Stimulated activated CD4-positive, alpha-beta T cell treated with anti-CD3 and anti-CD28 coated beads, Interleukin-1b, Interleukin-23, amount 100 ng/mL, for 4 hours (primary cell): Measurements from ENCODE around the gene ACOT7.

ENCODE experiments used
- DNase-seq, 2 donors: peaks; one replicate each; pipeline ENCODE4 v3.0.0-alpha.2; 2020; ENCODE audit warnings: low read depth in 2 of 2

The ACOT7 gene

DNA sequence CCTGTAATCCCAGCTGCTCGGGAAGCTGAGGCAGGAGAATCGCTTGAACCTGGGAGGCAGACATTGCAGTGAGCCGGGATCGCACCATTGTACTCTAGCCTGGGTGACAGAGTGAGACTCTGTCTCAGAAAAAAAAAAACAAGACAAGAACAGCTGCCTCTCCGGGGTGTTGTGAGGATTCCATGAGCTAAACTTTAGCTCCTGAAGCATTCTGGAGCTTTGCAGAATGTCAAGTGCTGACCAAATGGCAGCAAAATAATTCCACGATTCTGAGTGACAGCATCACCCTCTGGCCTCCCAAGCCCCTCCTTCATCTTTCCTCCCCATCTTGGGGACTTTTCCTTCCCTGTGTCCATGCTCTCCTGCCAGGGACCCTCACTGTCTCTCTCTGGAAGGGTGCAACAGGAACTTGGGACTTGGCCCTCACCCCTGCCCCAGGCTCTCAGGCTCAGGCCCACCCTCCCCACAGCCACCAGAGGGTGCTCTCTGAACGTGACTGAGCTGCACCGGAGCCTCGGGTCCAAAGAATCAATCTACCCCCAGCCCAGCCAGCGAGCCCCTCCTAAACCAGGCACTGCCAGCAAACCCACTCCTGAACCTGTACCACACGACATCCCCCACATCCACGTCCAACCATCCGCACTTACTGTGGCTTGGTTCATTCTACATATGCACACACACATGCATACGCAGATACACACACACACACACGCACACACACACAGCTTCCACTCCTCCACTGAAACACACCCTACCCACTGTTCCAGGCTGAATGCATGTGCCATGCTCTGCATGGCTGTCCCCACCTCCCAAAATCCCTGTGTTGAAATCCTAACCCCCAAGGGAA lies 45.7 kb downstream of the ACOT7 start:
- peak; percentile 54 to 62 for DNase-seq

DNA sequence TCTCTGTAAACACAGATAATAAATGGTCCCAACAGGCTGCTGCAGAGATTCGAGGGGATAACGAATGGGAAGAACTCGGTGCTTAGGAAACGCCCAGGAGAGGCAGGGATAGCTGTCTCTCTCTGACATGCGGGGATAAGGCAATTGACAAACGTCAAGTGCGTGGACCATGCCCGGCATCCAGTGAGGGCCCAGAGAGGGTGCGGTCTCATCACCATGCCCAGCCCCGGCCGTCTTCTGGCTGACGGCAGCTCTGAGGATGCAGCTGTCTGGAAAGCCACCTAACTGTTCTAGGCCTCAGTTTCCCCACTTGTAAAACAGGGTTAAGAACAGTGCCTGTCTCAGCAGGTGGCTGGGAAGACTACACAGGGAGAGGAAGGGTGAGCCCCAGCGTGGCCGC lies 48.1 kb downstream of the ACOT7 start:
- no peak for DNase-seq

DNA sequence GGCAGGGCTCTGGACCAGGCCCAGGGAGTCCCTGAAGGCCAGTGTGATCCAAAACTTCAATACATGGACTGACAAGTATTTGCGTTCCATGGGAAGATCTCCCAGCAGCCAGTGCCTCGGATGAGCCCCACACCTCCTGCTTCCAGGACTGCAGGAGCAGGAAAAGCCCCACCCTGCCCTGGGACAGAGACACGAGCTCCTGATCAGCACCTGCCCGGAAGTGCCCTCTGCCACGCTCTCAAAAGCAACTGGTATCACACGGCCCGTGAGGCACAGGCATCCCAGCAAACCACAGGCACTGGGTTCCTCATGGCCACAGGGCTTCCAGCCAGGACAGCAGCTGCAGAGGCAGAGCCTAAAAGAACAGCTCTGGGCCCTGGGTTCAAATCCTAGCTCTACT lies 48.6 kb downstream of the ACOT7 start:
- no peak for DNase-seq

DNA sequence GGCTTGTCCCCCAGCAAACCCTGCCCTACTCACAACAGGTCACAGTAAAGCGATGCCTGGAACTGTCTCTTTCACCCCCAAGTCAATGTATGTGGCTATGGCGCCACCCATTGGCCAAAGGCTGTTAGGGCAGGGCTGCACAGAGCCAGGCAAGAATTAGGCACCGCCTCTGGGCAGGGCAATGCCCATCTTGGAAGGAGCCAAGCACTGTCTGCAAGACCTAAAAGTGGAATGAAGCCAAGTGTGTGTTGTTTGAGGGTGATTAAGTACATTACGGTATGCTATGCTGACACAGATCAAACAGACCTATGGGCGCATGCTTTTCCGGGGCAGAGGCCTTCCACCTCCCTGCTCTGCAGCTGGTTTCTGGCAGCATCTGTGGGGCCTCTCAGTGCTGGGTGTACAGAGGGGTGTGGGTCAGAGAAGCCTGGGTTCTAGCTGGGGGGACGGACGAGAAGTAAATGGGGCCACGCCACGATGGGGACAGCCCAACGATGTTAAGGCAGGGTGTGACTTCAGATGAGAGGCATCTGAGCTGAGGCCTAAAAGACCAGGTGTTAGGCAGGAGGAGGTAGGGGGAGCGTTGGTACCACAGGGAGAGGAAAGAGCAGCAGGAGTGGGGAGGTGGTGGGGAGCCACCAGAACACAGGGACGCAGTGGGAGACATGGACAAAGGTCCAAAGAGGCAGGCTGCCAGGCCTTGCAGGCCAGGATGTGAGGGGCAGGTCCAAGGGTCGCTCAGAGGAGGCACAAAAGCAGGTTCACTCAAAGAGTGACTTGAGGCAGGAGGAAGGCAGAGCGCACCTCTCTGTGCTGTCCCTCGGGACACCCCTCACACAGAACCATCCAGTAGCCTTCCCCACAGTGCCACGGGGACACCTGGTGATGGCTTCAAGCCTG lies 49.8 kb downstream of the ACOT7 start:
- DNase-seq: peak; percentile 36 to 42

DNA sequence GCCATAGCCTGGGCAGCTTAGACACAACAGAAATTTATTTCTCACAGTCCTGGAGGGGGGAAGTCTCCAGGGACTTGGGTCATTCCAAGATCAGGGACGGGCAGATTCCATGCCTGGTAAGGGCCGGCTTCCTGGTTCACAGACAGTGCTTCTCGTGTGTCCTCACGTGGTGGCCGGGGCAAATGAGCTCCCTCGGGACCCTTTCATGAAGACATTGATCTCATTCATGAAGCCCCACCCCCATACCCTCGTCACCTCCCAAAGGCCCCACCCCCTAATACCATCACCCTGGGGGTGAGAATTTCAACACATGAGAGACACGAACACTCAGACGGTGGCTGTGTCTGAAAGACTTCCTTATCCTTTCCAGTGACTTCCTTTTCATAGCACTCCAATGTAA lies 51.5 kb downstream of the ACOT7 start:
- no peak for DNase-seq

DNA sequence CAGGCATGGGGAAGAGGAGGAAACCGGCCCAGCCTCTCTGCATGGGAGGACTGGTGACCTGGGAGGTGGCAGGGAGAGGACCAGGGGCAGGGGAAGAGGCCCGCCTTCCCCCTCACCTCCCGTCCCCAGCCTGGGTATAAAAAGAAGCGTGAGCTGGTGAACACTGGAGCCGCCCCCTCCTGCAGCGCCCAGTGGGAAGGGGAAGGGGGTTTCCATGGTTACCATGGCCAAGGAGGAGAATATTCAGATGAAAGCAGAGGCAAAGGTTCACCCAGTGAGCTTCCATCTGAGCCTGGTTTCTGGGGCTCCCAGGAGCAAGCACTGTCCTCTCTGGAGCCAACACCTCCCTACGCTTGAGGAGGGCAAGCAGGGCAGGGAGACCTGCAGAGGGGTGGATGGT lies 54.9 kb downstream of the ACOT7 start:
- DNase-seq: no peak

DNA sequence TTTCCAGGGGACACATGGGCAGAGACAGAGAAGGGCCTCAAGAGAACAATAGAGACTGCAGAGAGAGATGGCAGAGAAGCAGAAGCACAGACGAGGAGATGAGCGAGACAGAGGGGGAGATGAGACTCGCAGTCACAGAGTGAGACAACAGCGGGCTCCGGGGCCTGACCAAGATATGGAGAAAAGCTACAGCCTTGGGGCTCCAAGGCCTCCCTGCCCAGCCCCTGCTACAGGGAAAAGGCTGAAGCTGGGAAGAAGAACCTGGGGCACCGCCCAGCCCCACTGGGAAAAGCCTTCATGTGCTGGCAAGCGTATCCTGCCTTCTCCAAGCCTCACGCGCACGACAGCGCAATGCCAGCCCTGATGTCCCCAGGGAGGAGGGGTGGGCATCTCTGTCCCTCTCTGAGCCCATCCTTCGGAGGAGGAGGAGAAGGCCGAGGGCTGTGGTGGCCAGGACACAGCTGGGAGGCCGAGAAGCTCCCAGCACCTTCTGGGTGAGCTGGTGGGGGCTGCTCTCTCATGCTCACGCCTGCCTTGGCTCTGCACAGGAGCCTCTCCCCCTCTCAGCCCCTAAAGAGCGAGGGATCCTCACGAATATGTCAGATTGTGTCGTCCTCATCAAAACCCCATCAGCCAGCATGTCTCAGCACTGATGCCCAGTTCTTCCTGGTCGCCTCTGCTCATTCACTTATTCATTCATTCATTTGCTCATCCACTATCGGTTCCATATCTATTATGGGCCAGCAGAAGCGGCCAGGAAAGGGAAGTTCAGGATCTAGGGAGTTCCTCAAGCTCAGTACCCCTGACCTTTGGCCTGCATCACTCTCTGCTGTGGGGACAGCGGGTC lies 56.6 kb downstream of the ACOT7 start:
- no peak for DNase-seq

DNA sequence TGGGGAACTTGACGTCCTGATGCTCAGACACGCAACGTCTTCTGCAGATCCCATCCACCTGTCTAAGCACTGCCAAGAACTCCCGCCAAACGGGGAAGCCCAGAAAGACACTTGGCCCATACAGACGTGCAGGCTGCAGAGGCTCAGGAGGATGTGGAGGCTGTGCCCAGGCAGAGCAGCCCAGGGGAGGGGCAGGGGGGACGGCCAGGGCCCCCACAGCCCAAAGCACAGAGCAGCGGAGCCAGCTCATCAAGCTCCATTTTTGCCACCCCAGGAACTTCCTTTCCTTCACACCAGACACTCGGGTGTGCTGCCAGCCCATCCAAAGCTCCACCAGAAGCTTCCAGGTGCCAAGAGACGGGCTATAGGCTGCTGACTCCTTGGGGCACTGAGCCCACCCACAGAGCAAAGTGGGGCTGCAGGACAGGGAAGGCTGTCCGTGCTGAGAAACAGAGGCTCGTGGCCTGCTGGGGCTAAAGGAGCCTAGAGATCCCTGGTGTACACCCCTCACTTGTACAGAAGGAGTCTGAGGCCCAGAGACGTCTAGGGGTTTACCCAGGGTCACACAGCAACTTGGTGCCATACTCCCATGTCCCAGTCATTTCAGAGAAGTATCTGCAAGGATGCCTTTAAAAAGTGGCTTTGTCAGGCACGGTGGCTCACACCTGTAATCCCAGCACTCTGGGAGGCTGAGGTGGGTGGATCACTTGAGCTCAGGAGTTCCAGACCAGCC lies 59.1 kb downstream of the ACOT7 start:
- DNase-seq: no peak

DNA sequence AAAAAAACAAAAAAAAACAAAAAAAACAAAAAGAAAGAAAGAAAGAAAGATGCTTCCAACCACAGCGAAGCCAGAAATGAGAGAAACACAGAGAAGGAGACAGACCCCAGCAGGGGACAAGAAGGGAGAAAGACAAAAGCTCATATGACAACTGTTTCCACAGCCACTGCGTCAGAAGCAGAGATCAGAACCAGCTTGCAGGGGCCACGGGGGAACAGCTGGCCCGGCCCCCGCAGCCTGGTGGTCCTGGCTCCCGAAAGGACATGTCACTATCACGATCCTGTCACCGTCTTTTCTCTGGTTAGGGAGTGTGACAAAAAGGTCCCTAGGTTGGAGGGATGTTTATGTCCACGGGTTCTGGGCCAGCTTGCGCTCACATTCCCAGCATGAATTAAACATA lies 60.7 kb downstream of the ACOT7 start:
- no peak for DNase-seq

DNA sequence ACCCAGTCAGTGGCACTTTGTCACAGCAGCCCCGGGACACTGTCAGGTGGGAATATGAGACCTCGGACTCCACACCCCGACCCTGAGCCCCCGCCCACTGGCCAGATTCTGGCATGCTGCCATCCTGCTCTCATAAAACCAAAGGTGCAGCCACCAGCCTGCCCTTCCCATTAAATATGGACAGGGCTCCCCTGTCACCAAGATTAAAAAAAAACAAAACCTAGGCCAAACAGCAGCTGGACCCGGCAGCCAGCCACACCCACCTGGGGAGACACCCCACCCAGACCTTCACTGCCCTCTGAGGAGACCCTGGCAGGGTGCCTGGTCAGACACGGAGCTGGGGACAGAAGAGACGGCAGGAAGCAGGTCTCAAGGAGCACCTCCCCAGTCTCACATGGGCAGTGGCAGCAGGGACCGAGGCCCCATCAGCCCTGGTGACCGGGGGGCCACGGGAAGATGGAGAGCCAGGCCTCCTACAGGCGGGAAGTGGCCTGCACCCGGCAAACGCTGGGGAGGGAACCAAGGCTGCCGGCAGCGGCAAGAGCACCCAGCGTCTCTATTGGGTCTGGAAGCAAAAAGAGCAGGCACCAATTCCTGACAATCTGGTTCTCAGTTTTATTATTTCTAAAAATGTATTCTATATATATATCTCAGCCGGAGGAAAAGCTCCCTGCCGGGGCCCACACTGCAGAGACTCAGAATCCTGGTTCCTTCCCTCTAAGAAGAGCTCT lies 61.9 kb downstream of the ACOT7 start:
- DNase-seq: no peak

DNA sequence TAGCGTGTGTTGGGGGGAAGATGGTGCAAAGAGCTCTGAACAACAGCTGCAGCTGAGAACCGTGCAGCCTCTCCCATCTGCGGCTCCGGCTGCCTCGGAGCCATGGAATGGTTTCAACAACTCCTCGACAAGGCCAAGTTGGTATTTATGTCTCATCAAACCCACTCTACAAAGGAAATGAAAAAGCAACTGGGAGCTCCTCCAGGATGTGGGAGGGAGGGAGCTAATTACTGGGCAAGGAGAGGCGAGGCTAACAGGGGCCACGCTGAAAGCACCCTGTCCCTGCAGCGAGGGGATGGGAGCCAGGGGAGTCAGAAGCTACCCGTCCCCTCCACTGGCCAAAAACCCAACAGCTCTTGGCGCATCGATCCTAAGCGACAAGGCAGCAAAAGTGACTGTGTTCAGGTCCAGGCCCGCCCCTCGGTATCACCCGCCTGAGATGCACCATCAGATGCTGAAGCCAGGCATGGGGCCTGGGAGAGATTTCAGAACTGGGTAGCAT lies 63.1 kb downstream of the ACOT7 start:
- DNase-seq: no peak

DNA sequence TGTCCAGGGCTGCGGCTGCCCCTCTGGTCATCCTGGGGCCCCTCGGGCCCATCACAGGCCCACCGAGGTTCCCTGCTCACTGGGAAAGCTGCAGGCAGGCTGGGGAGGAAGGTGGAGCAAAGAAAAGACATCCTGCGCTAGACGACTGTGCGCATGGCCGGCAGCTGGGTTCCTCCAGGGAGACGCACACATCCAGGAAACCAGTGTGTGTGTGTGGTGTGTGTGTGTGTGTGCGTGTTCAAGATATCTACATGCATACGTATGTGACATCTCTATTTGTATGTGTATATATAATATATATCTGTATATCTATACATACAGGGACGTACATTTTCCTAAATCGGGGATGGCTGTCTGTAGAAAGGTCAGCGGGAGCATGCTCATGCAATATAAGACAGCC lies 63.7 kb downstream of the ACOT7 start:
- DNase-seq: no peak

DNA sequence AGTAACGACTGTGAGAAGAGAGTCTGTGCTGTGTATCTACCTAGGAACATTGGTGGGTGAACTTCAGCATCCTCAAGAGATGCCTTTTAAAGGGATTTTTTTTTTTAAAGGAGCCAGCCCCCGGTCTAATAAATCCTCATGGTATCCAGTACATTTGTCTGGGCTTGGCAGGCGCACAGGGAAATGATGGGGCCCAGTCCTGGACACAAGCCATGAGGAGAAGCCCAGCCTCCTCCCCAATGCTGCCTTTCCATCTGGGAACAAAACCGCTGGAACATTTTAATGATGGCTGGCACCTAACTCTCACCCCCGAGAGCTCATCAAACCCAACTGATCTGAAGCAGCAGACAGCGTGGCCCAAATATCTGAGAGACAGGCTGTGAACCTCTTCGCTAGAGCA lies 64.2 kb downstream of the ACOT7 start:
- DNase-seq: no peak

DNA sequence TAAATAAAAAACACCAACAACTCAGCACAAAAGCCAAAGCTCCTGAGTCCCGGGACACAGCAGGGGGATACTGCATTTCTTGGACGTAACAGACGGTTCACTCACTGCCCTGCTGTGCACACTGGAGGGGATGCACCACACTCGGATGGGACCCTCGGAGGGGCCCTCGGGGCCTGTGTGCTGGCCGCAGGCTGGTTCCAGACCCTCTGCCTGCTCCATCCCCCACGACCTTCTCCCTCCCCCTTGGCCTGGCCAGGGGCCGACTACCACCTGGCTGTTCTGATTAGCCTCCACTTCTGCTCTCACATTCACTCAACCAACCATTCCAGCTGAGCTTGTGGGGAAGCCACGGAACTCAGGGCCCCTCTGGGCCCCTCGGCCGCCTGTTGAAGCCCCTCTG lies 64.9 kb downstream of the ACOT7 start:
- DNase-seq: no peak

DNA sequence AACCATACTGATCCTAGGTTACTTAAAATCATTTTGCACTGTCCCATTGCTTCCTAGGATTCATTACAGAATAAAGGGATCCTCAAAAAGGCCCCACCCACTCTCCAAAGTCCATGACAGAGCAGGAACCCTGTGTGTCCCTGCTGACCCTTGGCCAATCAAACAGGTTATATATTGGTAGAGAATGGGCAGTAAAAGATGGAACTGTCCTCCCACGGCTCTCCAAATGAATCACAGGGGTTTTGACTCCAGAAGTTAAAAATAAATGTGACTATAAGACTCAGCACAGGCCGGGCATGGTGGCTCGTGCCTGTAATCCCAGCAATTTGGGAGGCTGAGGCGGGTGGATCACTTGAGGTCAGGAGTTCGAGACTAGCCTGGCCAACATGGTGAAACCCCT lies 65.5 kb downstream of the ACOT7 start:
- DNase-seq: no peak

DNA sequence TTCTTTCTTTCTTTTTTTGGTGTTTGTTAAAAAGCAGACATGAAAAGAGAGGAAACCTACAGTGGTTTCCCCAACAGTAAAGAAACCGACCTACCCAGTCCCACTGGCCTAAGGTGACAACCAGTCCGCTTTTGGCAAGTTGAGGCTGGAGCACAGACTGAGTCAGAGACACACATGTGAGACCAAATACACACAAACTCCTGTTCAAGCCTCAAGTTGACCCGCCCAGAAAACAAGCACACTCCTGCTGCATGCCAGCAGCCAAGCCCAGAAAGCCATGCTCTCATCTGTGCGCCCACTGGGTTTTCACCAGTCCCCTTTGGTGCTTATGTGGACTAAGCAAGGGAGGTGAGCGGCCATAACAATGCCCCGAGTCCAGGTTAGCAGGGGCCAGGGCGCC lies 68.1 kb downstream of the ACOT7 start:
- DNase-seq: no peak

DNA sequence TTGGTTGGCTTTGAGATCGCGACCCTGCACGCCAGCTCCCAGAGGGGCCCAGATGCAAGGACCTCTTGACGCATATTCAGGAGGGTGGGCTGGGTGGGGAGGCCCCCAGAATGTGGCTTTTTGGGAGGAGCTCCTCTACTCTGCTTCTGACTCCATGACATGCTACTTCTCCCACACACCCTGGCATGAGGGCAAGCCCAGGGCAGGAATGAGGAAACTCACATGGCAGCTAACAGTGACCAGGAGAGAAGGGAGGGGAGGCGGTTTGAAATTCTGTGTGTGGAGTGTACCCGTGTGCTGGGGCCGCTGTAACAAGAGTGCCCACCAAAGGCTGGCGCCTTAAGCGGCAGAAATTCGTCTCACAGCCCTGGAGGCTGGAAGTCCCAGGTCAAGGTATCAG lies 71.4 kb downstream of the ACOT7 start:
- DNase-seq: no peak

DNA sequence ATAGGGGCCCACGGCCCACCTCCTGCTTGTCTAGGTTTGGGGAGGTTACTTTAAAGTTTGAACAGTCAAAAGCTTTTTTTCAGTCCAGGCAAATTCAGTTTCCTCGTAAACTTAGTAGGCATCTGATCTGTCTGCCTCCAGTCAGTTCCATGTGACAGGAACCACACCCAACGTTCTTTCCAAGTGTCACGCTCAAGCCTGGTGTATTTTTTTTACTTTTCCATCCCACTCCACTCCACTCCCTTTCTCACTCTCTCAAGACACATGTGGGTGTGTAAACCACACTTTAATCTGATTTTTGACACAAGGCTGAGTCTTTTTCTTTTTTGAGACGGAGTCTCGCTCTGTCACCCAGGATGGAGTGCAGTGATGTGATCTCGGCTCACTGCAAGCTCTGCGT lies 72.4 kb downstream of the ACOT7 start:
- DNase-seq: no peak

DNA sequence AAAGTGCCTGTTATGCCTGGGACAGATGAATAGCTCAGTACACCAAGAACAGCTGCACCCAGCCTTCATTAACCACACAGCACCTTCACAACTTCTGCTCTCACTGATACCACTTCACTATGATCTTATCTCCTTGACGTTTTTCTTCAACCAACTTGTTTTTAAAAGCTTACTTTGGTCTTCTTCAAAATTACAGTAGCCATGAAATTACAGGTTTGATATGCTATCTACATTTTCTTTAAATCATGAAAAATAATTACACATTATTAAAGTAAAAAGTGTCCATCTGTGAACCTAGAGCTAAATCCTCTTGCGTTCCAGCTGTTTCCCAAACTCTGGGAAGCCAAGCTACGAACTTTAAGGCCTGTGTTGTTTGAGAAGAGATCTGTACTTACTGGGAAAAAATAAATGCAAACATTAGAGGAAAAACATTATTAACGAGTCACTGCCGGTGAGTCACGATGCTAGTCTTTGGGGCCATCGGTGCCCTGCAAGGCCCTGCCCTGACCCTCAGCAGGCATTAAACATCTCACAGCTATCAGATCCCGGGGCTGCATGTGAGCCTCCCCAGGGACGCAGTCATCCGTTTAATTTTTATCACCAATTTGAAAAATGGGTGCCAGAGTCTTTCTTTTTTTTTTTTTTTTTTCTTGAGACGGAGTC lies 76.3 kb downstream of the ACOT7 start:
- no peak for DNase-seq
